Esophagus muscularis mucosa (tissue), 4 donors: Measurements from ENCODE around the gene GAS1.

Experiments
- CTCF ChIP-seq, 3 experiments: fragments of 200-600 bp in 2 of 3; fragments of 450-650 bp in 1 of 3; sonication (generic) in 2 of 3; IDR thresholded peaks; one replicate each; pipeline ENCODE4 v1.5.1; 2017 to 2019; ENCODE audit warnings: antibody characterized with exemption in 3 of 3, mild to moderate bottlenecking in 2 of 3, moderate library complexity in 1 of 3
- EP300 ChIP-seq: sonication (generic); formaldehyde crosslinking; IDR thresholded peaks from one replicate; pipeline ENCODE4 v1.6.1; 2017; ENCODE audit warnings: antibody characterized with exemption
- POLR2A ChIP-seq: fragments of 450-650 bp; IDR thresholded peaks from one replicate; pipeline ENCODE4 v1.6.1; 2017; ENCODE audit warnings: antibody characterized with exemption, moderate library complexity, mild to moderate bottlenecking, low read depth
- POLR2AphosphoS5 ChIP-seq, 2 donors: sonication (generic); formaldehyde crosslinking; IDR thresholded peaks; one replicate each; pipeline ENCODE4 v1.6.1; 2017; ENCODE audit warnings: antibody characterized with exemption in 2 of 2

GRCh38 chr9:86938780-86939179 lies 8.5 kb downstream of the GAS1 start:
- TF ChIP-seq CTCF (IDR thresholded peaks at IDR 0.05): no peak
- no peak for TF ChIP-seq POLR2A
- TF ChIP-seq EP300: no peak
- TF ChIP-seq POLR2AphosphoS5 (IDR thresholded peaks at IDR 0.05): no peak
